HT1080 (cell line): ENCODE measurements around the gene CX3CR1. TPM values are rescaled to one million over a fixed set of nuclear protein-coding genes. Genes with fewer than 3 reads are reported as not detected.

ENCODE experiments used
- DNase-seq: peaks from one replicate; pipeline ENCODE4 v3.0.0-alpha.2; 2015; ENCODE audit warnings: low read depth
- total RNA-seq: library from RNA; depleted of rRNA; stranded (reverse); fragments of >200 nt; shearing (Covaris generic); gene quantifications from 2 replicates; pipeline ENCODE4 v1.2.3, GENCODE V29; 2014; rRNA removed

Gene CX3CR1
- total RNA-seq, 1 experiment from 2014 or later = not detected

GRCh38 chr3:39226106-39226741 lies 53.6 kb downstream of the CX3CR1 start:
- DNase-seq = no peak

- DNase-seq = no peak
Measured at GRCh38 chr3:39224288-39224687, 55.5 kb downstream of the CX3CR1 start.

- no peak for DNase-seq
Measured at GRCh38 chr3:39222939-39223338, 56.9 kb downstream of the CX3CR1 start.

DNA sequence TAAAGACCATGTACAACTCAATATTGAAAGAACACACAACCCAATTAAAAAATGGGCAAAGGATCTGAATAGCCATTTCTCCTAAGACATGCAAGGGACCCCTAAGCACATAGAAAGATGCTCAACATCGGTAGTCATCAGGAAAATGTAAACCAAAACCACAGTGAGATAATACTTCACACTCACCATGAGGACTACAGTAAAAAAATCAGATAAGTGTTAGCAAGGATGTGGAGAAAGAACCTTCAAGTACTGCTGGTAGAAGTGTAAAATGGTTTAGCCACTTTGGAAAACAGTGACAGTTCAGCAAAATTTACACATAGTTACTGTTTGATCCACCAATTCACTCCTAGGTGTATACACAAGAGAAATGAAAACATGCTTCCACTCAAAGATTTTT lies 57.4 kb downstream of the CX3CR1 start:
- no peak for DNase-seq

GRCh38 chr3:39221141-39221530 lies 58.7 kb downstream of the CX3CR1 start:
- no peak for DNase-seq

DNA sequence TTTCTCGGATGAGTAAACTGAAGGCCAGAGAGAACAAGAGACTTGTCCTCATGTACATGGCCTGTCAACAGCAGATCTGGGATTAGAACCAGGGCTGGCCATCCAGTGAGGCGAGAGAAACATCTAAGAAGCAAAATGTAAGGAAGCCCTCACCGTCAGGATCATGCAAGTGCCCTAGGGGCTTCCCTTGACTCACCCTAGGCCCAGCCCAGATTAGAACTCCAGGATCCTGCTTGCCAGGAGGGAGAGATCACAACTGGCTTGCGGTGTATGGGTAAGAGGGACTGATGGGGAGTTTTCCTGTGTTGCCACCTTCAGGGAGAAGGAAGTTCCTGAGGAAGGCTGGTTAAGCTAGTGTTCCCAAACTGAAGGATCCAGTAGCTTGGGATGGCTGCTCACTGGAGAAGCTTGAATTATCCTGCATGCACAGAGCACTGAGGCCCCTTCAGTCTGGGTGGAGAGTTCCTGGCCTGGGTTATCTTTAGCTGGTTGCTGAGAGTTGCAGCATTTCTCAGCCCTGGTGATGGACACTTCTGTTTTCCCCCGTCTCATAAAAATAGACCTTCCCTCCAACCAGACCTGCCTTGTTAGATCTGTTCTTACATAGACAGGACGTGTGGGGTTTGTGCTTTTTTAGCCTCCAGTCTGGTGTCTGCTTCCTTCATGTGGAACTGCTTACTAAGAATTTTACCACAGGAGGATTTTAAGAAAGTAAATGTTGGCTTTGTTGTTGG lies 59.3 kb downstream of the CX3CR1 start:
- DNase-seq = no peak

DNA sequence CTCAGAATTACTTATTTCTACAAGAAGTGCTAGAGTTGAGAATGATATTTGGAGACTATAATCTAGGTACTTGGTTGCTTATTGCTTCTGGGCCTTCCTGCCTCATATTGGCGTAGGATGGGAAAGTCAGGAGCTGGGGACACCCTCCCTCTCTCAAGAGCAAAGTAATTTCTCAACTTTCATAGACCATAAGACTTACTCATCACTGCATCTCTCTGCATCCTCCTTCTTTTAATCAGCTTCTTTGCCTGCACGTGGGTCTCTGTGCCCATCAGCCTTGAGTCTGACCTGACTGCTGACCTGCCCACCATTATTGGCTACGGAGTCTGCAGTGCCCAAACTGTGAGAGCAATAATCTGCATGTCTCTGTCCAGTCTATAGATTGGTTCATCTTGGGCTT lies 60.1 kb downstream of the CX3CR1 start:
- DNase-seq = no peak

DNA sequence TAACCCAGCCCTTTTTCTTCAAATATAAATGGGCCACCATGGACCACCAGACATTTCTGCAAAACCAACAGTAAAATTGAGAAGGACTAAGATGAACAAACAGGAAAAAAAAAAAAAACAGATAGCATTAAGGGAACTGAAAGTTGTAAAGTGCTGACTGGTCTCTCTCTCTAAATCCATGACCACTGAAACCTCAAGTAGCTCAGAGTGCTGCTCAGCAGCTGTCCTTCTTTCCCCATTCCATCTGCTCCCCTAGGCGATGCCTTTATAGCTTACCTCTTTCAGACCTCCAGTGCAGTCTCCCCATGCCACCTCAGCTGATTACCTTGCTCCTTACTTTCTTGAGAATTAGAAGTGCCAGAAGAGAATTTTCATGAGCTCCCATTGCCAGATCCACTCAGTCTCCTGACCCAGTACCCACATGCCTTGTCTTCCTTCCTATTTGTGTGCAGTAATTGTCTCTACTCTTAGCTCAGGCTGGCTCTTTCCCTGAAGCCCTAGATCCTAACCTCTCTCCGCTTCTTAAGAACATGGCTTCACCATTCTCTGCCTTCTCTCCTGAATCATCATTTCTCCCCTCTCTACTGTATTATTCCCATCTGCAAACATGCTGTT lies 63.6 kb downstream of the CX3CR1 start:
- DNase-seq = no peak

DNA sequence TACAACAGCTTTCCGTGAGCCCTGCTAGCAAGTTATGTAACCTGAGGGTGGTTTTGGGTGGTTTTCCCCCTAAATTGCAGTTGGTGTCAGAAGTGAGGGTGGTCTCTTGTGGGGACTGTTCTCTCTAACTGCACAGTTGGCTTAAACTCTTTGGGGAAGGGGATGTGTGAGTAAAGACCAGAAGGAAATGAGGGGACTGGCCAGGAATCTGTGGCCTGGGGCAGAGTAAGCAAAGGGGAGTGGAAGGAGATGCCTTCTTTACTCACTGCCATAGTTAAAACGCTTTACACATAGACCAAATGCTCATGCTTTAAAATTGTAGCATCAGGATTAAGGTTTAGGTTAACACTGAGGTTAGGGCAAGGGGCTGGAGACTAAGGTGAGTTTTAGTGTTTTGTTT lies 66.2 kb downstream of the CX3CR1 start:
- no peak for DNase-seq

Other genes starting within 250 kb of the CX3CR1 start
- not detected in 2 replicates for gene SCN11A, start 228.1 kb downstream of the CX3CR1 start, total RNA-seq
- 12.8 and 19.9 TPM in 2 replicates for gene WDR48, start 228.0 kb downstream of the CX3CR1 start, total RNA-seq
- 32.6 and 42.5 TPM in 2 replicates for gene GORASP1, start 172.4 kb downstream of the CX3CR1 start, total RNA-seq
- 0.07 and 0.69 TPM in 2 replicates for gene TTC21A, start 172.4 kb downstream of the CX3CR1 start, total RNA-seq
- gene CSRNP1, start 126.4 kb downstream of the CX3CR1 start, total RNA-seq = 12.5 and 18.1 TPM in 2 replicates
- not detected in 2 replicates for gene XIRP1, start 87.4 kb downstream of the CX3CR1 start, total RNA-seq
- not detected in 2 replicates for gene CCR8, start 49.7 kb upstream of the CX3CR1 start, total RNA-seq
- gene SLC25A38, start 103.3 kb upstream of the CX3CR1 start, total RNA-seq = 37.1 and 53.8 TPM in 2 replicates
- gene RPSA, start 126.7 kb upstream of the CX3CR1 start, total RNA-seq = 2,701 and 2,964 TPM in 2 replicates
- gene MOBP, start 187.6 kb upstream of the CX3CR1 start, total RNA-seq = not detected in 2 replicates